Muscle layer of colon (tissue), 2 donors: Measurements from ENCODE around the gene MUC5B.

Experiments used
- H3K27ac ChIP-seq: one replicate; pipeline ENCODE4 v1.7.0; 2013; ENCODE audit warnings: low read depth, mild to moderate bottlenecking, low read length, moderate library complexity
- H3K27me3 ChIP-seq, 2 donors: one replicate each; pipeline ENCODE4 v1.7.0; 2013; ENCODE audit warnings: low read length in 2 of 2, mild to moderate bottlenecking in 2 of 2; ENCODE audit not compliant: insufficient read depth in 2 of 2, control insufficient read depth in 1 of 2
- H3K36me3 ChIP-seq: one replicate; pipeline ENCODE4 v1.7.0; 2013; ENCODE audit warnings: mild to moderate bottlenecking, low read length; ENCODE audit not compliant: insufficient read depth
- H3K4me1 ChIP-seq: one replicate; pipeline ENCODE4 v1.7.0; 2013; ENCODE audit warnings: mild to moderate bottlenecking, low read length; ENCODE audit not compliant: insufficient read depth
- H3K4me3 ChIP-seq, 2 donors: one replicate each; pipeline ENCODE4 v1.7.0; 2013; ENCODE audit warnings: low read length in 2 of 2, low read depth in 1 of 2, mild to moderate bottlenecking in 1 of 2, moderate library complexity in 1 of 2
- H3K9ac ChIP-seq: one replicate; pipeline ENCODE4 v1.7.0; 2013; ENCODE audit warnings: low read length
- H3K9me3 ChIP-seq: one replicate; pipeline ENCODE4 v1.7.0; 2013; ENCODE audit warnings: mild to moderate bottlenecking, low read length
- donor health status: abdominal sarcoma.
- donor health status: Adenocarcinoma of cecum.

MUC5B gene

DNA sequence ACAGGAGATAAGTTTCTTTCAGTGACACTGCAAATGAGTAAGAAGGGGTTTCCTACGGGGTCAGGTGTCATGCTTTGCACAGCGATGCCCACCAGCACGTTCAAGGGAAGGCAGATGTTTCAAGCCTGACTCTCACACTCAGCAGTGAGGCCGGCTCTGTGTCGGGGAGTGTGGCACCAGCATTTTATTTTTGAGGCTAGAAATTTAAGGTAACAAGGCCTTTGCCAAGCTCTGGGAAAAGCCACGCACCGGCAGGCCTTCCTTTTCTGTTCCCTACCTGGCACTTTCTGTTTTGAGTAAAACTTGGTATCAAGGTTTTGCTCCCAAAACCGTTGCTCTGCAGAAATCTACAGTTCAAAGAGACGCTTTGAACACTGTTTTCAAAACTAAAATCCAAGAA lies 48.5 kb downstream of the MUC5B start:
- Histone ChIP-seq H3K27me3 (no peaks in the 10 kb centered on the region), H3K36me3 (peaks cover 23% of the 10 kb centered on the region), H3K27ac (no peak overlapping the region), H3K4me3 (no peak overlapping the region), H3K9ac (no peak overlapping the region), H3K4me1 (no peaks in the 10 kb centered on the region), H3K9me3 (no peaks in the 10 kb centered on the region)

GRCh38 chr11:1271927-1272326 lies 49.1 kb downstream of the MUC5B start:
- H3K9me3 ChIP-seq, result no peaks in the 10 kb centered on the region
- H3K36me3 ChIP-seq, result peaks cover 23% of the 10 kb centered on the region
- no peaks in the 10 kb centered on the region for H3K4me1 ChIP-seq
- H3K27me3 ChIP-seq, result no peaks in the 10 kb centered on the region
- no peak overlapping the region for H3K27ac ChIP-seq
- H3K9ac ChIP-seq, result no peak overlapping the region
- H3K4me3 ChIP-seq, result no peak overlapping the region

GRCh38 chr11:1272531-1272930 lies 49.7 kb downstream of the MUC5B start:
- Histone ChIP-seq H3K27ac (no peak overlapping the region), H3K27me3 (no peaks in the 10 kb centered on the region), H3K36me3 (peaks cover 23% of the 10 kb centered on the region)

DNA sequence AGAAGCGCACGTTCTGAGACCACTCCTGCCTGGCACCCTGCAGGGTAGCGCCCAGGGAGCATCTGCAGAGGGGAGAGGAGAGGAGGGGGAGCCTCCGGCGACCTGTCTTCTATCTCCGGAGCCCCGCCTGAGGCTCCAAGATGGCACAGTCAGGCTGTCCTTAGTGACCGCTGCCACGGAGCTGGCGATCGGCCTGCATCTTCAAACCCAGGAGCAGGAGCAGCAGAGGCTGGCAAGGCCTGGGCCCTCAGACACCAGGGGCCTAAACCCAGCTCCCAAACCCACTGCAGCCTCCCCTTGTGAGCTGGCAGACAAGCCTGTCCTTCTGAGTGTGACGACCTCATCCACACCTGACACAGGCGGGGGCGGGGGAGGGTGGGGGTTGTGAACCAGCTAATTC lies 51.6 kb downstream of the MUC5B start:
- Histone ChIP-seq H3K4me3 (no peak overlapping the region), H3K9ac (no peak overlapping the region), H3K27ac (no peak overlapping the region), H3K27me3 (no peaks in the 10 kb centered on the region), H3K36me3 (peaks cover 28% of the 10 kb centered on the region), H3K9me3 (no peaks in the 10 kb centered on the region), H3K4me1 (no peaks in the 10 kb centered on the region)

More at GRCh38 chr11:1272531-1272930, 49.7 kb downstream of the MUC5B start:
- Histone ChIP-seq H3K4me3 (no peak overlapping the region), H3K9me3 (no peaks in the 10 kb centered on the region), H3K4me1 (no peaks in the 10 kb centered on the region), H3K9ac (no peak overlapping the region)

DNA sequence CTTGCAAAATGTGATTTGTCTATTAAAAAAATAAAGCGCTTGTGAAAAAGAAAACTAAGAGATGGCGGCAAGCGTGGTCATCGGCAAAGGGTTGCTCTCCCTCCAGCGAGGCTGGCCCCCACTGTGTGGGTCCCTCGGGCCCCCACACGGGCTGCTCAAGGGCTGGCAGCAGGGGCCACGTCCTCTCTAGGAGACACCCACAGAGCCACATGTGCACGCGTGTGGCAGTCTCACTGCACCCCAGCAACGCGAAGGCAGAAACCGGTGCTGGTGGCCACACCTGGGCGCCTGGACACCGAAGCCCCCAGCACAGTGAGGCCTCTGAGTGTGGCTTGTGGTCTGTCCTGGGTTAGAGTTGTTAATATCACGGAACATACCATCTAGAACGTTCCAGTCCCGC lies 52.2 kb downstream of the MUC5B start:
- Histone ChIP-seq H3K9me3 (no peaks in the 10 kb centered on the region), H3K27ac (no peak overlapping the region), H3K36me3 (peaks cover 30% of the 10 kb centered on the region)

DNA sequence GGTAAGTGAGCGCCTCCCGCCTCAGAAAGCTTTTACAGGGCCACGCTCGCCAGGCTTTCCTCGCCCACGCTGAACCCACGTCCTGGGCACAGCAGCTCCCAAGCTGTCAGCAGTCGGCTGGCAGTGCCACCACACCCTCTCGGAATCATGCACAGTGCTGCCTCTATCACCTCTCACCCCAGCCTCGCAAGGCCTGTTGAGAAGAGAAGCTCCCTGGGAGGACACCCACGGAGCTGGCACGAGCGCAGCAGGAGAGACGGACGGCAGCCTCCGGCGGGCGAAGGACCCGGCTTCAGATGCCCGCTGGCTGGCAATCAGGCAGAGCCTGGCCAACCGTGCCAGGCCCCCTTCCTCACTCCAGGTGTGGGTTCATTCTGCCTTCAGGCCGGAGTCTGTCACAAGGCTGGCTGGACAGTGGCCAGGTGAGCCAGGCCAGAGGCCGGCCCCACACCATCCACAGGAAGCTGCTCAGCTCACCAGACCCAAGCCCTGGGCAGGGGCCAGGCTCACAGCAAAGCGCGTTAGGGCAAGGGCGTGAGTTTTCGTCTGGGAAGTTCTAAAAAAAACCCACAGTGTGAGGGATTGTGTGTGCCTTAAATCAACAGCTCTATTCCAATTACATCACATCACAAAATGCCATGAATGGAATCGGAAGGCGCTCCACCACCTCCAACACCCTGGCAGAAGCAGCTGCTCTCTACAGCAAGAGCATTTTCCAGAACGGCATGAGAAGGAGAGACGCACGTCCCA lies 53.4 kb downstream of the MUC5B start:
- Histone ChIP-seq H3K27ac (no peak overlapping the region), H3K27me3 (no peaks in the 10 kb centered on the region), H3K4me1 (no peaks in the 10 kb centered on the region), H3K9ac (no peak overlapping the region), H3K9me3 (no peaks in the 10 kb centered on the region), H3K4me3 (no peak overlapping the region), H3K36me3 (peaks cover 30% of the 10 kb centered on the region)

More for the DNA sequence above, 52.2 kb downstream of the MUC5B start:
- no peak overlapping the region for H3K9ac ChIP-seq
- H3K27me3 ChIP-seq, result no peaks in the 10 kb centered on the region
- H3K4me1 ChIP-seq, result no peaks in the 10 kb centered on the region
- no peak overlapping the region for H3K4me3 ChIP-seq

DNA sequence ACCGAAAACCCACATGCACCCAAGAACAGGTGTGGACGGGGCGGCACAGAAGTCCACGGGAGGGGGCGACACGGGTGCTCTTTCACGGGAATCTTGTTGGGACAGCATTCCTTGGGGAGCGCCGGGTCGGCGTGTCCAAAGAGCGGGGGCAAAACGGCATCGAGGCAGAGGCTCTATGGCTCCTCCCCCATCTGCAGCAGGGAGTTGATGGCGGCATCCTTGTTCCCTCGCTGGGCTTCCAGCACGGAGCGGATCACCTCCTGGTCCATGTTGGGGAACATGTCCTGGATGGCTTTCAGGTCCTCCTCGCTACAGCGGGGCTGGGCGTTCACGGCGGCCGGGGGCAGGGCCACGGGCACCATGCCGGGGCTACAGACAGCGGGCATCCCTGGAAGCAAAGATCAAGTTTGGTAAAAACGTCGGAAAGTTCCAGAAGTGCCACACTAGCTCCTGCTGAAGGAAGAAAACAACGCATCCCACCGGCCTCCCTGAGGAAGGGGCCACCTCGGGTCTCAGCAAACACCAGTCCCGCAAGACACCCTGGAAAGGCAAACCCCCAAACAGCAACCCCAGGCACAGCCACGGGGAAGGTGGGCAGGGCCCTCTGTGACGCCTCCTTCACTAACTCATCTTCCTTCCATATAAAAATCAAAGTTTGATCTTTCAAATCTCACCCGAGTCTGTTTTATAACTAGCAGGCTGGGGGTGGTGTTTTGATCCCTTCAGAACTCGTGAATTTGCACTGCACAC lies 54.2 kb downstream of the MUC5B start:
- no peak overlapping the region for H3K9ac ChIP-seq
- no peak overlapping the region for H3K27ac ChIP-seq
- H3K9me3 ChIP-seq, result no peaks in the 10 kb centered on the region
- no peaks in the 10 kb centered on the region for H3K4me1 ChIP-seq
- H3K4me3 ChIP-seq, result no peak overlapping the region
- H3K36me3 ChIP-seq, result peaks cover 30% of the 10 kb centered on the region
- H3K27me3 ChIP-seq, result no peaks in the 10 kb centered on the region

GRCh38 chr11:1277936-1278512 lies 55.2 kb downstream of the MUC5B start:
- H3K9me3 ChIP-seq, result no peaks in the 10 kb centered on the region
- peaks cover 30% of the 10 kb centered on the region for H3K36me3 ChIP-seq
- no peak overlapping the region for H3K27ac ChIP-seq
- H3K4me3 ChIP-seq, result no peak overlapping the region
- H3K9ac ChIP-seq, result no peak overlapping the region
- no peaks in the 10 kb centered on the region for H3K27me3 ChIP-seq
- no peaks in the 10 kb centered on the region for H3K4me1 ChIP-seq

- Histone ChIP-seq H3K27ac (no peak overlapping the region), H3K4me3 (no peak overlapping the region), H3K36me3 (peaks cover 25% of the 10 kb centered on the region), H3K4me1 (no peaks in the 10 kb centered on the region), H3K27me3 (no peaks in the 10 kb centered on the region), H3K9me3 (no peaks in the 10 kb centered on the region), H3K9ac (no peak overlapping the region)
Measured at GRCh38 chr11:1278766-1279673, 56.2 kb downstream of the MUC5B start.

GRCh38 chr11:1279674-1280055 lies 56.8 kb downstream of the MUC5B start:
- H3K9ac ChIP-seq, result no peak overlapping the region
- H3K4me1 ChIP-seq, result no peaks in the 10 kb centered on the region
- peaks cover 24% of the 10 kb centered on the region for H3K36me3 ChIP-seq
- H3K27ac ChIP-seq, result no peak overlapping the region
- H3K9me3 ChIP-seq, result no peaks in the 10 kb centered on the region
- no peak overlapping the region for H3K4me3 ChIP-seq
- no peaks in the 10 kb centered on the region for H3K27me3 ChIP-seq
